Fibroblast of lung (primary cell): ENCODE data around the gene LCNL1. TPM values are rescaled to one million over a fixed set of nuclear protein-coding genes. Genes with fewer than 3 reads are reported as not detected.

ENCODE experiments used
- DNase-seq, 2 donors: peaks; one replicate each; pipeline versions ENCODE4 v3.0.0 to v3.0.0-alpha.2; 2010; ENCODE audit warnings: low read depth in 2 of 2
- H2AFZ ChIP-seq: 2 replicates; pipeline ENCODE4 v1.5.1; 2012; ENCODE audit warnings: low read length, control low read depth, inconsistent platforms
- H3K27ac ChIP-seq: 2 replicates; pipeline ENCODE4 v1.5.1; 2011; ENCODE audit warnings: low read length, control low read depth; ENCODE audit not compliant: insufficient read depth
- H3K27me3 ChIP-seq: 2 replicates; pipeline ENCODE4 v1.5.1; 2011; ENCODE audit warnings: mild to moderate bottlenecking, low read length; ENCODE audit not compliant: control insufficient read depth, insufficient read depth
- H3K36me3 ChIP-seq: 2 replicates; pipeline ENCODE4 v1.5.1; 2011; ENCODE audit warnings: low read length; ENCODE audit not compliant: control insufficient read depth, insufficient read depth
- H3K4me1 ChIP-seq: 2 replicates; pipeline ENCODE4 v1.5.1; 2011; ENCODE audit warnings: low read length; ENCODE audit not compliant: control insufficient read depth, insufficient read depth; ENCODE audit errors: extremely low read depth
- H3K4me2 ChIP-seq: 2 replicates; pipeline ENCODE4 v1.5.1; 2011; ENCODE audit warnings: low read length, control low read depth; ENCODE audit not compliant: insufficient read depth; ENCODE audit errors: extremely low read depth
- H3K4me3 ChIP-seq, 4 experiments: fragments of 200-600 bp in 1 of 4; sonication (generic) in 1 of 4; replicated peaks in 1 of 4; 2 replicates each; pipeline ENCODE4 v1.5.1; 2011 to 2016; ENCODE audit warnings: low read length in 4 of 4, low read depth in 3 of 4, mild to moderate bottlenecking in 3 of 4, control low read depth in 2 of 4, inconsistent platforms in 1 of 4, mixed read lengths in 1 of 4; ENCODE audit not compliant: insufficient read depth in 1 of 4; ENCODE audit errors: control extremely low read depth in 1 of 4
- H3K79me2 ChIP-seq: 2 replicates; pipeline ENCODE4 v1.5.1; 2012; ENCODE audit warnings: mild to moderate bottlenecking, low read length, inconsistent platforms; ENCODE audit not compliant: control insufficient read depth, insufficient read depth
- H3K9ac ChIP-seq: 2 replicates; pipeline ENCODE4 v1.5.1; 2011; ENCODE audit warnings: mild to moderate bottlenecking, low read length, control low read depth; ENCODE audit not compliant: insufficient read depth
- H3K9me3 ChIP-seq: 2 replicates; pipeline ENCODE4 v1.5.1; 2012; ENCODE audit warnings: low read depth, low read length; ENCODE audit not compliant: control insufficient read depth, insufficient read depth
- H4K20me1 ChIP-seq: 2 replicates; pipeline ENCODE4 v1.5.1; 2011; ENCODE audit warnings: low read length; ENCODE audit not compliant: control insufficient read depth, insufficient read depth; ENCODE audit errors: extremely low read depth
- EZH2 ChIP-seq: IDR thresholded peaks from 2 replicates; pipeline ENCODE4 v1.5.1; 2012; ENCODE audit warnings: low read length, control low read depth, mild to moderate bottlenecking; ENCODE audit errors: missing control alignments
- polyA plus RNA-seq, 2 donors: library from polyadenylated mRNA; depleted of rRNA in 1 of 2; stranded (reverse) in 1 of 2; unstranded in 1 of 2; fragments of >200 nt; gene quantifications; 2 replicates each; pipeline ENCODE4 v1.2.1, GENCODE V29; 2011 to 2012; ENCODE audit warnings: missing spikeins in 1 of 2
- total RNA-seq: library from RNA; depleted of rRNA; stranded (reverse); fragments of >200 nt; gene quantifications from 2 replicates; pipeline ENCODE4 v1.2.1, GENCODE V29; 2014
- TF ChIP-seq, protein P1 (sequence below), 2 donors: IDR thresholded peaks in 1 of 2; conservative IDR thresholded peaks in 1 of 2; 1 replicate in 1 of 2; 2 replicates in 1 of 2; pipeline ENCODE4 v1.5.1; 2011 to 2012; ENCODE audit warnings: low read length in 2 of 2, control low read depth in 1 of 2, inconsistent platforms in 1 of 2, low read depth in 1 of 2, mild to moderate bottlenecking in 1 of 2

LCNL1 gene
- total and polyA plus RNA-seq, 2 donors (not counting 1 experiment from before 2014, with no cell fraction given) = 1.4 to 6.3 TPM

DNA sequence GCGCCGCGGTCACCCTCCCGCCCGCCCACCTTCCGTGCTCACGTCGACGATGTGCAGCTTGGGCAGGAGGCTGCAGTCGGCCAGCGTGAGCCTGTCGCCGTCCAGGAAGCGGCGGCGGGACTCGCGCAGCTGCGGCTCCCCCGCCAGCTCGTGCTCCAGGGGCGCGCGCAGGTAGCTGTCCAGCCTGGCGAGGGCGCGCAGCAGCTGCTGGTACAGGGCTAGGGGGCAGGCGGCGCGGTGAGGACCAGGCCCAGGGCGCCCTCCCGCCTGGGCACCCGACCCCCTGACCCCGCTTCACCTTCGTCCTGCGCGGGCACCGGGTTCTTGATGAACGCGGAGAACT lies 12.1 kb downstream of the LCNL1 start:
- Histone ChIP-seq H3K4me2 (no peak overlapping the region), H3K36me3 (peaks cover 2% of the 10 kb centered on the region), H4K20me1 (no peaks in the 10 kb centered on the region), H3K4me3 (no peak overlapping the region), H3K9ac (no peak overlapping the region), H3K4me1 (peaks cover 14% of the 10 kb centered on the region), H3K27me3 (peaks cover 6% of the 10 kb centered on the region), H2AFZ (no peak overlapping the region), H3K27ac (no peak overlapping the region), H3K79me2 (peaks cover 4% of the 10 kb centered on the region), H3K9me3 (no peaks in the 10 kb centered on the region)
- TF ChIP-seq, protein P1, sequence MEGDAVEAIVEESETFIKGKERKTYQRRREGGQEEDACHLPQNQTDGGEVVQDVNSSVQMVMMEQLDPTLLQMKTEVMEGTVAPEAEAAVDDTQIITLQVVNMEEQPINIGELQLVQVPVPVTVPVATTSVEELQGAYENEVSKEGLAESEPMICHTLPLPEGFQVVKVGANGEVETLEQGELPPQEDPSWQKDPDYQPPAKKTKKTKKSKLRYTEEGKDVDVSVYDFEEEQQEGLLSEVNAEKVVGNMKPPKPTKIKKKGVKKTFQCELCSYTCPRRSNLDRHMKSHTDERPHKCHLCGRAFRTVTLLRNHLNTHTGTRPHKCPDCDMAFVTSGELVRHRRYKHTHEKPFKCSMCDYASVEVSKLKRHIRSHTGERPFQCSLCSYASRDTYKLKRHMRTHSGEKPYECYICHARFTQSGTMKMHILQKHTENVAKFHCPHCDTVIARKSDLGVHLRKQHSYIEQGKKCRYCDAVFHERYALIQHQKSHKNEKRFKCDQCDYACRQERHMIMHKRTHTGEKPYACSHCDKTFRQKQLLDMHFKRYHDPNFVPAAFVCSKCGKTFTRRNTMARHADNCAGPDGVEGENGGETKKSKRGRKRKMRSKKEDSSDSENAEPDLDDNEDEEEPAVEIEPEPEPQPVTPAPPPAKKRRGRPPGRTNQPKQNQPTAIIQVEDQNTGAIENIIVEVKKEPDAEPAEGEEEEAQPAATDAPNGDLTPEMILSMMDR (conservative IDR thresholded peaks at IDR 0.05 in 1 of 2, IDR thresholded peaks at IDR 0.05 in 1 of 2; ENCODE audit: low read depth in 1 of 2, low read length in 2 of 2) = no peak
- no peak for TF ChIP-seq EZH2
- no peak for DNase-seq

DNA sequence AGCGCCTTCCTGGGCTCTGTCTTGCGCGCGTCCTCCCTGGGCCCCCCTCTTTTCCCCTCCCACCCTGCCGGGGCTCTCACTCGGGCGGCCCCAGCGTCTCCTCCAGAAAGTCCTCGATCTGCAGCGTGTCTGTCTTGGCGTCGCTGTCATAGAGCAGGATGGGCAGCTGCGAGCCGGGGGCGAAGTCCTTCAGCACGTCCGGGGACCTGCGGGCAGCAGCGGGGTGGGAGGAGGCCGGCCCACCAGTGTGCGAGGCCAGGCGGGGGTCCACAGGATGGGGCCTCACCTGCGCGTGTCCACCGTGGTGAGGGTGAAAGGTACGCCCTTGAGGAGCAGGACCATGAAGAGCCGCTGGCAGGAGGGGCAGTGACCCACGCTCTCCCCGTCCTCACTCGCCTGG lies 12.6 kb downstream of the LCNL1 start:
- peaks cover 4% of the 10 kb centered on the region for H3K79me2 ChIP-seq
- H4K20me1 ChIP-seq = no peaks in the 10 kb centered on the region
- no peak overlapping the region for H3K4me3 ChIP-seq
- peaks cover 15% of the 10 kb centered on the region for H3K4me1 ChIP-seq
- H3K36me3 ChIP-seq = peaks cover 2% of the 10 kb centered on the region
- DNase-seq = no peak
- H3K4me2 ChIP-seq = no peak overlapping the region
- H3K9me3 ChIP-seq = no peaks in the 10 kb centered on the region
- TF ChIP-seq EZH2 = no peak
- TF ChIP-seq, protein P1 (conservative IDR thresholded peaks at IDR 0.05 in 1 of 2, IDR thresholded peaks at IDR 0.05 in 1 of 2; ENCODE audit: low read depth in 1 of 2, low read length in 2 of 2) = no peak
- H3K9ac ChIP-seq = no peak overlapping the region
- peaks cover 3% of the 10 kb centered on the region for H3K27me3 ChIP-seq
- H3K27ac ChIP-seq = no peak overlapping the region
- H2AFZ ChIP-seq = no peak overlapping the region

DNA sequence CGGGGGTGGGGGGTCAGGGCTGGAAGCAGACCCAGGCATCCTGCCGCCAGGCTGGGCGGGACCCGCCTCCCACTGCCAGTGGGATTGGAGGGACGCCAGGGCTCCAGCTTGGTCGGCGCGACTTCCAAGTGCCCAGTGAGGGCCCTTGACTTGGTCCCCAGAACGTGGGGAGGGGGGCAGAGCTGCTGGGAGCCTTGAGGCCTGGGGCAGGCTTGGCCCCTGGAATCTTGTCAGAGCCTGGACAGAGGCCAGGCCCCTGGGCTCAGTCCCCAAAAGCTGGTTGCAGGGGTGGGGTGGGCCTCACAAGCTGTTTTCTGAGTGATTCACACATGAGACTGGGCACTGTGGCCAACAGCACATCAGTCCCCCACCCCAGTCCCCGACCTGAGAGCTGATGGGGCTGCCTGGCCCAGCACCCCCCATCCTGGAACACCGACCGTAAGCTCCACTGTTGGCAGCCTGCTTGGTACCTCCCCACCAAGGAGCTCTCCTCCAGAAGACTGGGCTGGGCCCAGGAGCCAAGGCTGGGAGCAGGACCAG lies 13.0 kb downstream of the LCNL1 start:
- no peak for TF ChIP-seq EZH2
- TF ChIP-seq, protein P1 (conservative IDR thresholded peaks at IDR 0.05 in 1 of 2, IDR thresholded peaks at IDR 0.05 in 1 of 2; ENCODE audit: low read depth in 1 of 2, low read length in 2 of 2) = no peak
- peak; percentile 39 to 50 for DNase-seq
- H2AFZ ChIP-seq = no peak overlapping the region

More for the DNA sequence above, 13.0 kb downstream of the LCNL1 start:
- Histone ChIP-seq H3K27ac (no peak overlapping the region), H3K27me3 (no peaks in the 10 kb centered on the region), H4K20me1 (no peaks in the 10 kb centered on the region), H3K36me3 (peaks cover 2% of the 10 kb centered on the region), H3K4me2 (peak overlapping the region; percentile 54), H3K79me2 (peaks cover 4% of the 10 kb centered on the region), H3K9me3 (no peaks in the 10 kb centered on the region), H3K9ac (no peak overlapping the region), H3K4me3 (peak overlapping the region in 1 of 4 experiments; percentile 1), H3K4me1 (peaks cover 18% of the 10 kb centered on the region)
